PC-9 (cell line): ENCODE data around the gene ADAMTS16. TPM values are rescaled to one million over a fixed set of nuclear protein-coding genes. Genes with fewer than 3 reads are reported as not detected.

Experiments
- BruUV-seq: library from RNA; stranded (reverse); fragments of 400-500 nt; replicated peaks from 2 replicates; lab custom pipeline; 2021; lab: Mats Ljungman, UMichigan
- CTCF ChIA-PET: fragments of 300-600 bp; sonication (Branson Sonifier 250); formaldehyde crosslinking; loops from one replicate; lab custom pipeline; 2022; ENCODE audit warnings: antibody characterized with exemption; lab: Charles Lee
- POLR2A ChIA-PET: fragments of 300-600 bp; sonication (Branson Sonifier 250); formaldehyde crosslinking; loops from one replicate; lab custom pipeline; 2022; ENCODE audit warnings: antibody characterized with exemption; ENCODE audit not compliant: unreplicated experiment; lab: Charles Lee
- DNase-seq, 2 experiments: peaks; one replicate each; pipeline versions ENCODE4 v3.0.0 to v3.0.0-alpha.2; 2015 to 2022; ENCODE audit warnings: mixed read lengths in 1 of 2
- H2AFZ ChIP-seq: fragments of 200-600 bp; sonication (generic); 2 replicates; pipeline ENCODE4 v1.8.1; 2017; ENCODE audit warnings: antibody characterized with exemption
- H3F3A ChIP-seq: fragments of 200-600 bp; sonication (generic); 2 replicates; pipeline ENCODE4 v1.8.1; 2017; ENCODE audit warnings: antibody characterized with exemption, mild to moderate bottlenecking, low read depth; ENCODE audit not compliant: insufficient read depth
- H3K27ac ChIP-seq: fragments of 200-600 bp; sonication (generic); 2 replicates; pipeline ENCODE4 v1.6.1; 2016; ENCODE audit warnings: mixed run types
- H3K27me3 ChIP-seq: fragments of 200-600 bp; sonication (generic); 2 replicates; pipeline ENCODE4 v1.6.1; 2016; ENCODE audit warnings: low read depth, mixed run types; ENCODE audit not compliant: insufficient read depth
- H3K36me3 ChIP-seq: fragments of 200-600 bp; sonication (generic); 2 replicates; pipeline ENCODE4 v1.6.1; 2016; ENCODE audit warnings: low read depth, mixed run types
- H3K4me1 ChIP-seq: fragments of 200-600 bp; sonication (generic); replicated peaks from 2 replicates; pipeline ENCODE4 v1.6.1; 2016; ENCODE audit warnings: mixed run types; ENCODE audit not compliant: insufficient read depth
- H3K4me2 ChIP-seq: fragments of 200-600 bp; sonication (generic); 2 replicates; pipeline ENCODE4 v1.6.1; 2017; ENCODE audit warnings: mixed run types
- H3K4me3 ChIP-seq: fragments of 200-600 bp; sonication (generic); 2 replicates; pipeline ENCODE4 v1.6.1; 2016; ENCODE audit warnings: mixed run types
- H3K79me2 ChIP-seq: fragments of 200-600 bp; sonication (generic); 2 replicates; pipeline ENCODE4 v1.6.1; 2017; ENCODE audit warnings: low read depth, mixed run types
- H3K9me2 ChIP-seq: fragments of 200-600 bp; sonication (generic); 2 replicates; pipeline ENCODE4 v1.8.1; 2017; ENCODE audit warnings: mild to moderate bottlenecking; ENCODE audit not compliant: insufficient read depth
- H3K9me3 ChIP-seq: fragments of 200-600 bp; sonication (generic); 2 replicates; pipeline ENCODE4 v1.8.1; 2016; ENCODE audit warnings: low read depth; ENCODE audit not compliant: insufficient read depth
- H4K20me1 ChIP-seq: fragments of 200-600 bp; sonication (generic); 2 replicates; pipeline ENCODE4 v1.8.1; 2017; ENCODE audit not compliant: insufficient read depth
- EZH2 ChIP-seq: fragments of 200-600 bp; sonication (generic); IDR thresholded peaks from 2 replicates; pipeline ENCODE4 v1.8.0; 2017; ENCODE audit warnings: antibody characterized with exemption, low read depth
- intact Hi-C: fragments of 100-400 bp; cut with micrococcal nuclease; formaldehyde crosslinking; loops from one replicate; pipeline ENCODE4 v1.10.0; 2022; ENCODE audit not compliant: unreplicated experiment
- total RNA-seq: library from RNA; stranded (reverse); gene quantifications from 2 replicates; pipeline ENCODE4 v1.2.3, GENCODE V29; 2021
- TF ChIP-seq, protein P1 (sequence below): fragments of 200-600 bp; sonication (generic); conservative IDR thresholded peaks from 2 replicates; pipeline ENCODE4 v1.6.1; 2017; ENCODE audit warnings: mixed run types, antibody characterized with exemption, mild to moderate bottlenecking, moderate library complexity

ADAMTS16 gene
- total RNA-seq, 1 experiment from 2014 or later: 26.4 TPM

DNA sequence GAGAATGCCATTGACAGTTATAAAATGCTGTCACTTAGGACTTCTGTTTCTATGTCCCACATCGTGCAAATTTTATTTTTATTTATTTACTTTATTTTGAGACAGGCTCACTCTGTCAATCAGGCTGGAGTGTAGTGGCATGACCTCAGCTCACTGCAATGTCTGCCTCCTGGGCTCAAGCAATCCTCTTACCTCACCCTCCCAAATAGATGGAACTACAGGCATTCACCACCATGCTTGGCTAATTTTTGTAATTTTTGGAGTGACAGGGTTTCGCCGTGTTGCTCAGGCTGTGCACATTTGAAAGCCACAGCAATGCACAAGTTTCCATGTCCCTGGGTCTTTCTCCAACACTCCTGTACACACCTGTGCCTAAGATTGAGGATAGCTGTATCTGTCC, 51.8 kb downstream of the ADAMTS16 start:
- intact Hi-C loops: no loop called here
- CTCF ChIA-PET: no interaction called here
- POLR2A ChIA-PET: no interaction called here

DNA sequence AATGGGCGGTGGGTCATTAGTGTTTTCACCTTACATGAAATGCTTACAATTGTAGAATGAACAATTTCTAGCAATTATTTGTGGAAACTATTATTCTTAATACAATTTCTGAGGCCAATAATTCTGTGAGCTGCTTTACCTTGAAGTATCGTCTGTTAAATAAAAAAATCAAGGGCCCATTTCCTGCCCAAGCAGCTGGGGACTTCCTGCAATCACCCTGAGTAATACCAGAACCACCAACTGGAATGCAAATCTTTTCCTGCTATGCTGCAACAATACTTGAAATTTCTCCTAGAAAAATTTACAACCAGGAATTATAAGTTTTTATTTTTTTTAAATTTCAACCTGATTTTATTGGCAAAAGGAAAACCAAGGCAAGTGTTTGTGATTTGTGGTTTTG, 52.6 kb downstream of the ADAMTS16 start:
- ChIA-PET CTCF (no interaction called here), POLR2A (no interaction called here)
- H3K4me2 ChIP-seq: no peak overlapping the region

More for the DNA sequence above, 51.8 kb downstream of the ADAMTS16 start:
- H2AFZ ChIP-seq: no peak overlapping the region
- H3K27me3 ChIP-seq: no peaks in the 10 kb centered on the region
- H3F3A ChIP-seq: no peaks in the 10 kb centered on the region
- TF ChIP-seq, protein P1, sequence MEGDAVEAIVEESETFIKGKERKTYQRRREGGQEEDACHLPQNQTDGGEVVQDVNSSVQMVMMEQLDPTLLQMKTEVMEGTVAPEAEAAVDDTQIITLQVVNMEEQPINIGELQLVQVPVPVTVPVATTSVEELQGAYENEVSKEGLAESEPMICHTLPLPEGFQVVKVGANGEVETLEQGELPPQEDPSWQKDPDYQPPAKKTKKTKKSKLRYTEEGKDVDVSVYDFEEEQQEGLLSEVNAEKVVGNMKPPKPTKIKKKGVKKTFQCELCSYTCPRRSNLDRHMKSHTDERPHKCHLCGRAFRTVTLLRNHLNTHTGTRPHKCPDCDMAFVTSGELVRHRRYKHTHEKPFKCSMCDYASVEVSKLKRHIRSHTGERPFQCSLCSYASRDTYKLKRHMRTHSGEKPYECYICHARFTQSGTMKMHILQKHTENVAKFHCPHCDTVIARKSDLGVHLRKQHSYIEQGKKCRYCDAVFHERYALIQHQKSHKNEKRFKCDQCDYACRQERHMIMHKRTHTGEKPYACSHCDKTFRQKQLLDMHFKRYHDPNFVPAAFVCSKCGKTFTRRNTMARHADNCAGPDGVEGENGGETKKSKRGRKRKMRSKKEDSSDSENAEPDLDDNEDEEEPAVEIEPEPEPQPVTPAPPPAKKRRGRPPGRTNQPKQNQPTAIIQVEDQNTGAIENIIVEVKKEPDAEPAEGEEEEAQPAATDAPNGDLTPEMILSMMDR: no peak
- TF ChIP-seq EZH2: no peak
- H3K9me3 ChIP-seq: 0 out of 2 replicates have a peak, but pooled peaks cover 3% of the 10 kb centered on the region
- no peak for DNase-seq
- no peak overlapping the region for H3K27ac ChIP-seq
- no TSS peak for BruUV-seq
- H3K4me2 ChIP-seq: no peak overlapping the region
- peaks cover 6% of the 10 kb centered on the region for H3K36me3 ChIP-seq
- no peaks in the 10 kb centered on the region for H3K79me2 ChIP-seq
- no peaks in the 10 kb centered on the region for H3K9me2 ChIP-seq
- no peaks in the 10 kb centered on the region for H4K20me1 ChIP-seq
- H3K4me3 ChIP-seq: no peak overlapping the region
- H3K4me1 ChIP-seq: no peaks in the 10 kb centered on the region

DNA sequence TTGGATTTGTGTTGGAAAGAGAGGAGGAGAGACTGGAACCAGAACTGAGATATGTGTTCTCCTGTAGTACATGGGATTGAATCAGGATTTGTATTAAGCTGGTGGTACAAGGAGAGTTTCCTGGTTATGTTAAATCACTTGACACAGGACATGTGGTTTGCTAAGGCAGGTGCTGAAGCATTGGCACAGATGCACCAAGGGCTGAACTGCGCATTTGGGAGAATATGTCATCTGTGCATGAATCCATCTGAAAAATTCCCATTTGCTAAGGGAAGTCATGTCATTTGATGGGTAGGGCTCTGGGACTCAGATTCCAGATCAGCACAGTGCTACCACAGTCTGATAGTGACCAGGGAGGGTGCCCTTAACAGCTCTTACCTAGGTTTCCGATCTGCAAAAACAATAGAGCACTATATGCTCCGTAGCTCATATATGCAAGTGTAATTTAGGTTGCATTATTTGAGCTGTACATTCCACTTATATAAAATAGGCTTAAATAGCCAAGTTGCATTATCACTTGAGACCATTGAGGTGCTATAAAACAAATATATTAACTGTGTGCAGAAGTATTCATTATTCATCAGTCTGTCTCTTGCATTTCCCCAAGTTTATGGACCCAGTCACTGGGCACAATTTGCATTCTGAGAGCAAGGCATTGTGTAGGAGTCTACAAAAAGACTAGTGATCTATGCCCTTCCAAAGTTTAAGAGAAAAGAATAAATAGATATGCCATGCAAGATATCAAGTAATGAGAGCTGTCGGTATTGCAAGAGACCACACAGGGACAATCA, 55.2 kb downstream of the ADAMTS16 start:
- 0 out of 2 replicates have a peak, but pooled peaks cover 3% of the 10 kb centered on the region for H3K9me3 ChIP-seq
- no peaks in the 10 kb centered on the region for H3K79me2 ChIP-seq
- no peaks in the 10 kb centered on the region for H3K4me1 ChIP-seq
- TF ChIP-seq EZH2: no peak
- TF ChIP-seq, protein P1: no peak
- ChIA-PET CTCF (no interaction called here), POLR2A (no interaction called here)
- intact Hi-C loops: no loop called here
- H3F3A ChIP-seq: no peaks in the 10 kb centered on the region
- H3K9me2 ChIP-seq: peaks cover 3% of the 10 kb centered on the region; the same call in 1 of the 2 replicates
- H3K36me3 ChIP-seq: peaks cover 6% of the 10 kb centered on the region
- no TSS peak for BruUV-seq
- no peaks in the 10 kb centered on the region for H4K20me1 ChIP-seq
- no peak overlapping the region for H3K4me2 ChIP-seq
- H3K27me3 ChIP-seq: no peaks in the 10 kb centered on the region
- DNase-seq: no peak
- no peak overlapping the region for H3K27ac ChIP-seq
- H3K4me3 ChIP-seq: no peak overlapping the region
- H2AFZ ChIP-seq: no peak overlapping the region

More for the DNA sequence above, 52.6 kb downstream of the ADAMTS16 start:
- no peak overlapping the region for H3K27ac ChIP-seq
- no peaks in the 10 kb centered on the region for H4K20me1 ChIP-seq
- TF ChIP-seq EZH2: no peak
- TF ChIP-seq, protein P1: no peak
- intact Hi-C loops: no loop called here
- H3K4me1 ChIP-seq: no peaks in the 10 kb centered on the region
- no peaks in the 10 kb centered on the region for H3K27me3 ChIP-seq
- no peaks in the 10 kb centered on the region for H3K79me2 ChIP-seq
- 0 out of 2 replicates have a peak, but pooled peaks cover 3% of the 10 kb centered on the region for H3K9me3 ChIP-seq
- H3K4me3 ChIP-seq: no peak overlapping the region
- H3F3A ChIP-seq: no peaks in the 10 kb centered on the region
- no peak overlapping the region for H2AFZ ChIP-seq
- peaks cover 6% of the 10 kb centered on the region for H3K36me3 ChIP-seq
- no peak for DNase-seq
- BruUV-seq: no TSS peak
- no peaks in the 10 kb centered on the region for H3K9me2 ChIP-seq
